GM18511 (cell line): ENCODE data around the gene RP2.

ENCODE experiments used
- ATAC-seq: cut with Tn5 transposase; IDR thresholded peaks from one replicate; pipeline ENCODE4 v1.9.1; 2021; ENCODE audit warnings: mild to moderate bottlenecking, moderate library complexity; ENCODE audit not compliant: unreplicated experiment

RP2 gene

GRCh38 chrX:46840946-46841345 lies 4.1 kb downstream of the RP2 start:
- ATAC-seq: no peak

- ATAC-seq: no peak
Observed at GRCh38 chrX:46841346-46841745, 4.5 kb downstream of the RP2 start.

DNA sequence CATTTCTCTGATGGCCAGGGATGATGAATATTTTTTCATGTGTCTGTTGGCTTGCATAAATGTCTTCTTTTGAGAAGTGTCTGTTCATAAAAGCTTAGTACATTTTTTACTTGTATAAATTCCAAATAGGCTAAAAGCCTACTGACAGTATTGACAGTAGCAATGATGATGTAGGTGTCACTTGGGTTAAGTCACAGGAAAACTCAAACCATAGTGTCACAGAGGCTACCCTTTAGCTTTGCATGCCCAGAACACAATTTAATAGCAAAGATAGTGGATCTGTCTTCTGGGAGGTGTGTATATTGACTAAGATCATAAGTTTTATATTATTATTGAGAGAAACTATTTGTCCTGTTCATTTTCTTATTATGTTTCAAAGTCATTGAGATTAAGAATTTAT lies 8.1 kb downstream of the RP2 start:
- ATAC-seq: no peak

- no peak for ATAC-seq
Observed at GRCh38 chrX:46849933-46850332, 13.1 kb downstream of the RP2 start.

- no peak for ATAC-seq
Observed at GRCh38 chrX:46850771-46851170, 13.9 kb downstream of the RP2 start.

- no peak for ATAC-seq
Observed at GRCh38 chrX:46856483-46856882, 19.6 kb downstream of the RP2 start.

- no peak for ATAC-seq
Observed at GRCh38 chrX:46860557-46860956, 23.7 kb downstream of the RP2 start.

GRCh38 chrX:46863072-46863471 lies 26.2 kb downstream of the RP2 start:
- ATAC-seq: no peak

GRCh38 chrX:46864606-46865005 lies 27.8 kb downstream of the RP2 start:
- no peak for ATAC-seq

GRCh38 chrX:46865281-46865680 lies 28.4 kb downstream of the RP2 start:
- ATAC-seq: no peak

DNA sequence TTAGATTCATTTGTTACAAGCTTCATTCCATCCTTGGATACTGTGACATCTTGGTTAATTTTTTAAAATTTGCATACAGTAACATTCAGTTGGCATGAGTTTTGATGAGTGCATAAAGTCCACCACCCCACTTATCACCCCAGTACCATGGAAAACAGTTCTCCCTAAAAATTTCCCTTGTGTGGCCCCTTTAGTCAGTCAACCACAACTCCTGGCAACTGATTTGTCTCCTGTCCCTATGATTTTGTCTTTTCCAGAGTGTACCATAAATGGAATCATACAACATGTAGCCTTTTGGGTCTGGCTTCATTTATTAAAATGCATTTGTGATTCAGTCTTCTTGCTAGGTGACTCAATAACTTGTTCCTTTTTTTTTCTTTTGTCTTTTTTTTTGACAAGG lies 29.9 kb downstream of the RP2 start:
- ATAC-seq: no peak

DNA sequence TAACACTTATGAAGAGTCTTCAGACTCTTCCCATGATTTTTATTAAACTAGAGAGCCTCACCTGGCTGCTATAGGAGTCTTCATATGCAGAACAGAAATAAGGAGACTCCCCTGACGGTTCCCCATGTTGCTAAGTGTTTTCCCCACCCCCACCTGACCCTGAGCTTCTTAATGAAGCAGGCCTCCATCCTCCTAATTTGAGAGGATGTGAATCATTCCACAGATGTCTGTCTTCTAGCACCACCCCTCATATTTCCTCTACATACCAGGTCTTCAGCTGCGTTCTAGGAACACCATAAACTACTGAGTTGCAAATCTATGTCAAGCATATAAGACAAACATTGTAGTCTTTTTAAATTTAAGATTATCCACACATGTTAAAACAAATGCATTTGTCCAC lies 36.9 kb downstream of the RP2 start:
- no peak for ATAC-seq

- no peak for ATAC-seq
Observed at GRCh38 chrX:46876901-46877300, 40.1 kb downstream of the RP2 start.

DNA sequence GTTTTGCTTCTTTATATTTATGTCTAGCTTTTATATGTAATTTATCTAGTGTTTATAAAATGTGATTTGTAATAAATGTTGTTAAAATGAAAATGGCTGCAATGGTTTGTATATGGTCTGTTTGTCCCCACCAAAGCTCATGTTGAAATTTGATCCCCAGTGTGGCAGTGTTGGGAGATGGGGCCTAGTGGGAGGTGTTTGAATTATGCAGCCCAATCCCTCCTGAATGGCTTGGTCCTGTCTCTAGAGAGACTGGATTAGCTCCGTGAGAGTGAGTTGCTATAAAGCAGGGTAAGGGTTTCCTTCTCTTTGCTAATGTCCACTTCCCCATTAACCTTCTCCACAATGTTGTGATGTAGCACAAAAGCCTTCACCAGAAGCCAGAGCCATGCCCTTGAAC lies 45.4 kb downstream of the RP2 start:
- ATAC-seq: no peak

DNA sequence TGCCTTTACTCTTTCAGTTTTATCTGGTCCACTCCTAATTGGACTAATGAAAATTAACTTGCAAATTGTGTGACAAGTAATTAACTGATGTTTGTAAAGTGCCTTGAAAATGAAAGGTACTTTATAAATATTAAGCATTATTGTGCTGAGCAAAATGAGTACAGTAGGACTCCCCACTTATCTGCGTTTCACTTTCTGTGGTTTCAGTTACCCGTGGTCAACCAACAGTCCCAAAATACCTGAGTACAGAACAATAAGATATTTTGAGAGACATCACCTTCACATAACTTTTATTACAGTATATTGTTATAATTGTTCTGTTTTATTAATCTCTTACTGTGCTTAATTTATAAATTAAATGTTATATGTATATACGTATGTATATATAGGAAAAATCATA lies 48.0 kb downstream of the RP2 start:
- no peak for ATAC-seq

DNA sequence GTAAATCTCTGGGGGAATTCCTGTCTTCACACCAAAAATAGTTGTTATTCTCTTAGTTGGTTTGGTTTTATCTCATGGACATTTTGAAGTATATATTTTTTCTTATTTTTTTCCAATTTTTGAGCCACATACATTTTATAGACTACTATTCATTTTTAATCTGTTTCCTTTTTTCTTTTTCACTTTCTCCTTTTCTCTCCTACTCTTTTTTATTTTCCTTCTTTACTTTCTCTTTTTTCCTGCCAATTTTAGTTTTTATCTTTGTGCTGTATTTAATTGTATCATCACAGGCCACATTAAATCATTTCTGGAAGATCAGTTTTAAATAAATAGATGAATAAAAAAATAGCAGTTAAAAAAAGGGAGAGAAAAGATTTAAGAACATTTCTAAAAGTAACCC lies 61.4 kb downstream of the RP2 start:
- ATAC-seq: no peak

GRCh38 chrX:46903458-46904242 lies 66.8 kb downstream of the RP2 start:
- peak; percentile 97 for ATAC-seq

- no peak for ATAC-seq
Observed at GRCh38 chrX:46904626-46905025, 67.8 kb downstream of the RP2 start.

DNA sequence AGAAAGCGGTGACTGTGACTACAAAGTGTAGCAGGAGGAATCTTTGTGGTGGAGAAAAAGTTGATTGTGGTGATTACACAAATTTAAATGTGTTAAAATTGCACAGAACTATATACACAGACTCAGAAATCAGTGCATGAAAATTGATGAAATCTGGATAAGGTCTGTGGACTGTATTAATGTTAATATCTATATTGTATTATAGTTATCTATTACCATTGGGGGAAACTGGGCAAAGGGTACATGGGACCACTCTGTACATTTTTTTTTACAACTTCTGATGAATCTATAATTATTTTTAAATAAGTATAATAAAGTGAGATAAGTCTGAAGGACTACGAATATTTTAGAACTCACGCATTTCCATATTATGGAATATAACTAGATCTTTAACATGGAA lies 73.6 kb downstream of the RP2 start:
- no peak for ATAC-seq

- ATAC-seq: peak; percentile 49
Observed at GRCh38 chrX:46912098-46912602, 75.3 kb downstream of the RP2 start, which contains the start of gene JADE3. Gene JADE3 (plus strand): TSS chrX:46912421. CDS start chrX:46984895, 72,474 bp downstream.

DNA sequence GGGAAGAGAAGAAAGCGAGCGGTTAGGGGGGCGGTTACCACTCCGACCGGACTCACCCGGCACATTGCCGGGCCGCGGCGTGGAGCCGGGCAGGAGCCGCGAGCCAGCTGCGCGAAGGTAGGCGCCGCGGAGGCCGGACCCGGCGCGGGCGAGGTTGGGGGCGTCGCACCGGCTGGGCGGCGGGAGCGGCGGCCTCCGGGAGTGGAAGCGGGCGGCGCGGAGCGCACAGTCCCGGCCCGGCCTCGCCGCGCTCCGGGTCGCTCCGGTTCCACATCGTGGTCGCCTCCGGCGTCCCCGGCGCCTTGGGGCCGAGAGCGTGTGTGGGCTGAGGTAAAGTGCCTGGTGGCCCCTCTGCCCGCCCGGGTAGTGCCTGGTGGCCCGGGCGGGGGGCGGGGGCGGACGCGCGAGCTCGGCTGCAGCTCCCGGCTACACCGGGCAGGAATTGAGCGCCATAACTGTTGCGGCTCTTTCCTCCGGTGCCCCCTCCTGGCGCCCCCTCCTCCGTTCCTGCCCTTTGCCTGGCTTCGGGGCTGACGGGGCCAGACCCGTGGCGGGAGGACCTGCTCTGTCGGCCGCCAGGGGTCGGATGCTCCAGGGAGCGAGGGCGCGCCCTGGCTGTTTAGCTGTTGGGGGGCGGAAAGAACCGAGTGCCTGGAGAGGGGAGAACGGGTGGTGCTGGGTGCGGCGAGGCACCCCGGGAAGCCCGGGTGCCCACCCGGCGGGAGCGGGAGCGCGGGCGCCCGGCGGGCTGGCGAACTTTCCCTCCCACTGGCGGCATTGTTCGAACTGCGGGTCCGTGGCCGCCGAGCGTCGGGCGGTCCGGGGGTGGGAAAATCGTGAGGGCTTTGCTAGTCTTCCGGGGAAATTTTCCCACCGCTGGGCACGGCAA lies 76.0 kb downstream of the RP2 start:
- ATAC-seq: peak; percentile 63

- ATAC-seq: no peak
Observed at GRCh38 chrX:46913667-46914066, 76.8 kb downstream of the RP2 start.
